ENCODE results near the gene TAS1R1.
"Not testable (repeated sequence)": the region's sequence is repeated elsewhere in the genome, so short reads cannot be mapped to it uniquely, and the experiment has no call there.

TAS1R1 gene

DNA sequence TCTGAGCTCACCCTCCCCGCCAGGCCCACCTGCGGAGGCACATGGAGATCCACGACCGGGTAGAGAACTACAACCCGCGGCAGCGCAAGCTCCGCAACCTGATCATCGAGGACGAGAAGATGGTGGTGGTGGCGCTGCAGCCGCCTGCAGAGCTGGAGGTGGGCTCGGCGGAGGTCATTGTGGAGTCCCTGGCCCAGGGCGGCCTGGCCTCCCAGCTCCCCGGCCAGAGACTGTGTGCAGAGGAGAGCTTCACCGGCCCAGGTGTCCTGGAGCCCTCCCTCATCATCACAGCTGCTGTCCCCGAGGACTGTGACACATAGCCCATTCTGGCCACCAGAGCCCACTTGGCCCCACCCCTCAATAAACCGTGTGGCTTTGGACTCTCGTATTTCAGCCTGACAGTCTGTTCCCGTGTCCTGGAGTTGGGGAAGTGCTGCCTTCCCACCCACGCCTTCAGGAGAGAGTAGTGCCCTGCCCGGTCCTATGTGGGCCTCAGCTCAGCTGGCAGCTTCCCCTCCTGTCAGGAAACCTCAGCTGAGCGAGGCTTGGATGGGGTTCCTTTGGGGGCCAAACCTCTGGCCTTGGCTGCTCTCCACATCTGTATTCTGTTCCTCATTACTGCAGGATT is 33.9 kb downstream of the TAS1R1 start:
- DNase-seq (ENCODE audit: low read depth in 2 of 2) = no peak

DNA sequence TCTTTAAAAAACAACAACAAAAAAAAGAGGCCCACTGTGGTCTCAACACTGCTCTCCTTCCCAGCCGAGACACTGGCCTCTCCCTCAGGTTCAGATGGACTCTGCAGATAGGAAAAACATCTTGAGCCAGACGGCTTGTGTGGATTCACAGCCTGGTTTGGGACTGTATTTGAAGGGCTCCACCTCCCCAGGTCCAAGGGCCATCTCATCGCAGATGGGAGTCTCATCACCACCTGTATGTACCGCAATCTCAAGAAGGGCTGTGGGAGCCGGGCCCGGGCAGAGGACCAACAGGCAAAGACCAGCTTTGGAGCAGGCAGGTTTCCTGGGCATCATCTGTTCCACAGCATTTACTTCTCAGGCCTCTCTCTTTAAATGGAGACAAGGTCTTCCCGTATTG is 34.9 kb downstream of the TAS1R1 start:
- no peak for DNase-seq (ENCODE audit: low read depth in 2 of 2)

DNA sequence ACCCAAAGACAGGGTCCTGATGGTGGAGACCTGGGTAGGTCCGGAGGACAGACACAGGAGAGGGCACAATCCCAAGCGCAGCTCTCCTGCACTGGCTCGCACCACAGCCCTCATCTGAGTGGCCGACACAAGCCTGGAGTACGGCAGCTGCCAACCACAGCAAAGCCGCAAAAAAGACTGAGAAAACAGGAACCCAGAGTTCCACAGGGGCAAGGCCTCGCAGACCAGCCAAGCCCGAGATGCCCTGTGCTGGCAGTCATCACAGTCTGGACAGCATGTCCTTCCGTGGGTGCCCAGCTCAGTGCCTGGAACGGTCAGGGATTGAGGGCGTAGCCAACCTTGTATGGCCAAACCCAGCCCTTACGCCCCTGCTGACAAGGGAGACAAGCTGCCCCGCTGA is 36.1 kb downstream of the TAS1R1 start:
- no peak for DNase-seq (ENCODE audit: low read depth in 2 of 2)

DNA sequence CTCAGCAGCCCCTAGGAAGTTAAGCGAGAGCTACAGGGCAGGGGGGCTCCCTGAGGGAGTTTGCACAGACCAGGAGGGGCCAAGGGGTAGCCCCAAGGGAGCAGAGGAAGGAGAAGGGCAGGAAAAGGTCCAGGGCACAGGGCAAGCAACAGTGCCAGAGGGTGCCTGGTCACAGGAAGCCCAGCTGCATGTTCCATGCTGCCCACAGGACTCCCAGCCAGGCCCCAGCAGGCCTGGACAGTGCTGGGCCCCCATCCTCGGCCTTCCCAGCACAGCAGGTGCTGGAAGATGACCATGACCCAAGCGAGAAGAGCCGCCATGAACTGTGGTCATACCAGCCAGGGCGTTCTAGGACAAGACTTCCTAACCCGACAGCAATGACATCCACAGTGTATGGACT is 36.5 kb downstream of the TAS1R1 start:
- no peak for DNase-seq (ENCODE audit: low read depth in 2 of 2)

DNA sequence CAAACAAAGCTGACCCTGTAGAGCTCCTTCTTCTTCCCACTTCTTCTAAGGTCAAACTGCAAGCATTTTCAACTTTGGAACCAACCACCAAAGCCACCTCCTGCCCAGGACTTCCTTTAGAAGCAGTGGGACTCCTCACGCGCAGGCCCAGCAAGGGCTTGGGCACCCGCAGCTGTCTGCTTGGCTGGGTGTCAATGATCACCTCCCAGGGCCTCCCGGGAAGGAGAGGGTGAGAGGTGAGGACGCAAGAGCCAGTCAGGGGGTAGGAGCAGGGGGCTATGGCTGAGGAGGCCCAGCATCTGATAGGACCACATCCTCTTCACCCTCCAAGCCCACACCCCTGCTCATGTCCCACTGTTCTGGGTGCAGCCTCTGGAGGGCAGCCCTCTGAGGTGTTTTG is 37.3 kb downstream of the TAS1R1 start:
- no peak for DNase-seq (ENCODE audit: low read depth in 2 of 2)

DNA sequence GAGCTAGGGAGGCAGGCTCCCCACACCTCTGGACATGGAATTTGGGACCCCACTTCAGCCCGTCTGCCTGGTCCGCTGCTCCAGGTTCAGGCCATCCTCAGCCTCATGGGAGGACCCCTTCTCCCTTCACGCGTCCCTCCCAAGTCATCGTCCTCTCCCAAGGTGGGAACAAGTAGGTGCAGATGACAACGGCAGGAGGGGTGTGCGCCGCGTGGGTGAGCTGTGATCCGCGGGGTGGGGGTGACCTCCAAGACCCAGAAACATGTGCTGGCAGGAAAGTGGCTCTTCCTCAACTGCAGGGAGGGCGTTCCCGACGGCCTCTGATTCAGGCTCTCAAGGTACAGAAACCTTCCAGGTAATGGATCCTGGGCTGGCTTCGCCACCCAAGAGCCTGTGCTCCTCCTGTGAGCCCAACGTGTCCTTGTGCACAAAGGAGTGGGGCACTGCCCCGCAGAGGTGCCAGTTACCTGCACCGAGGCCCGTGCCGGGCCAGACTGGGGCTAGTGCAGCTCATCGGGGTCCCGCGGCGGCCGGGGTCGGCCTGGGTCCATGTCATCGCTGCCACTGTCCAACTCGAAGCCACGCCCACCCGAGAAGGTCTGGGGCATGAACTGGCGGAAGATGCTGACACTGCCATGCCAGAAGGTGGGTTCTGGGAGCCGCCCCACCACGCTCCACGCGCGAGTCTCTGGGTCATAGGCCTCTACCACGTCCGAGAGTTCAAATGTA is 37.9 kb downstream of the TAS1R1 start:
- DNase-seq (ENCODE audit: low read depth in 2 of 2) = no peak

DNA sequence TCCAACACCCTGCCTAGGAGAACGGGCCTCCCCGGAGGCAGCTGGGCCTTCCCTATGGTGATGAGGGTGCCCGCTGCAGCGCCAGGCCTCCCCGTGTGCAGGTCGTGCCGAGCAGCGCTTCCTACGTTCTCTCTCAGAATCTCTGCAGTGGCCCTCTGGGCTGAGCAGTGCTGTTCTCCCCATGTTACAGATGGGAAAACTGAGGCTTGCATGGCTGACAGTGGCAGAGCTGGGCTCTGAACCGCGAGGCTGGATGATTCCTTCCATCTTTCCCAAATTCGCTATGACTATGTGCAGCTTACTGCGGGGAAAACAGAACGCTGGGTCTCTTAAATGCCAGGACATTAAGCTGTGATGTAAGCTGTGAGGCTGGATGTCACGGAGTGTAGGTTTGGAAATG is 38.7 kb downstream of the TAS1R1 start:
- DNase-seq (ENCODE audit: low read depth in 2 of 2) = no peak

DNA sequence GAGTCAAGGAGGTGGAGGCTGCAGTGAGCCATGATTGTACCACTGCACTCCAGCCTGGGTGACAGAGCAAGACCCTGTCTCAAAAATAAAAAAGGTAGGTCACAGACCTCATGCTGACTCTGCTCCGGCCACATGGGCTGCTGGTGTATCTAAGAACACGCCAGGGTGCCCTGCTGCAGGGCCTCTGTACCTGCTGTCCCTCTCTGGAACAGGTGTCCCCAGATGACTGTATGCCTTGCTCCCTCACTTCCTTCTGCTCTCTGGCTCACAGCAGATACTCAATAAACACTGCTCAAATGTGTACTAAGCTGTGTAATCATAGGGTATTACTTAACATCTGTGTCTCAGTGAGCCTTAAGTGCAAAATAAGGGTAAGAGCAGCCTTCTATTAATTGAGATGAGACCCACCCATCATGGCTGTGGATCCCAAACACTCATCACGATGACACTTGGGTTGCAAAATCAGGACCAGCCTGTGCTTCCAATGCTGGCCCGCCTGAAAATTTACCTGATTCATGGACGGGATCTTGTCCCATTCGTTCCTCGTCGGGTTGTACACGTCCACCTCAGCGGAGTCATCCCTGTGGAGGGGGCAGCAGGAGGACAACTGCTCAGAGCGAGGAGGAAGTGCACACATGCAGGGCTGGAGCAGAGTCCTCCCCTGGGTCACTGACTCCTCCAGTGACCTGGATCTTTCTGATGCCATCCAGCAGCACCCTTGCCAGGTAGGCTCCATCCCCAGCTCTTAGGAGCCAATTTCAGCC is 40.1 kb downstream of the TAS1R1 start:
- no peak for DNase-seq (ENCODE audit: low read depth in 2 of 2)

DNA sequence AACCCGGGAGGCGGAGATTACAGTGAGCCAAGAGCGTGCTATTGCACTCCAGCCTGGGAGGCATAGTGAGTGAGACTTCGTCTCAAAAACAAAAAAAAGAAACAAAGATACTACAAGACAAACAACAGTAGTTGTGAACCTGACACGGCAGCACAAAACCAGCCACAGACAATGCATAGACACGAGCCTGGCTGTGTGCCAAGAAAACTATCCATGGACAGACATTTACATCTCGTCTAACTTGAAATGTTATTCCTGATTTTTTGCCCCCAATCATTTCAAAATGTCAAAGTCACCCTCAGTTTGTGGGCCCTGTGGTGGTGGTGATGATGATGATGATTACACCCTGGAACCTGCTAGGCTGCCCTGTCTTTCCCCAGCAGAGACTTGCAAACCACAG is 41.2 kb downstream of the TAS1R1 start:
- DNase-seq (ENCODE audit: low read depth in 2 of 2) = no peak

DNA sequence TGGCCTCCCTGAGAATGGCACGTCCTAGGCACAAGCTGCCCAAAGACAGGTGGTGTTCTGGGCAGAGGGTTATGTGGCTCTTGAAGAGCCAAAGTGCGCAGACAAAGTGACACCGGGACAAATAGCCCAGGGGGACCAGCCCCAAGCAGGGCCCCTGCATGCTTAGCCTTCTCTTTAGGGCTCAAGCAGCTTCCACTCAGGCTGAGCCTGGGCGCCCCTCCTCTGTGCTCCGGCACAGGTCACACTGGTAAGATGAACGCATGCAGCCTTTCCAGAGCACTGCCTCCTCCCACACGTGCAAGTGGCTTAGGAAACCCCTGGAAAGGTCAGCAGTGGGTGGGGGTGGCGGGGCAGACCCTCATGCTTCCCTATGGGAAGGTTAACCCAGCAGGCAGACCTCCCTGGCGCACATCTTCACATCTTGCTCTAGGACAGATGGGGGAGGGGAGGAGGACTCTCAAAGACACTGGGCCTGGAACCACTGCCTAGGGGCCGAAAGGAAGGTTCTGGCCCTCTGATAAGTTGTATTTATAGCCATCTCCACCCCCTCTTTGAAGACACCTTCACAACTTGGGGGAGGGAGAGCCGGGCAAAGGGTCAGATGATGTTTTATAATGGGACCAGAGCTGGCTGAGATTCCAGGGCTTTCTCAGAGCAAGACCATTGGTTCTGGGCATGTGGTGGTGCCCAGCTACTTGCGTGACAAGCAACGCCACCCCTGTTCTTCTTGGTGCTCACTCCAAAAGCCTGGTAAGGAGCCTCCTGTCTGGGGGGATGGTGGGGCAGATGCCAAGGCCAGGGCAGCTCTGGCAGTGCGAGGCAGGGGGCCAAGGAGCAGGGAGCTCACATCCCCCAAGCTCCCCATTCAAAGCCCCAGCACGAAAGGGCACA is 42.0 kb downstream of the TAS1R1 start:
- no peak for DNase-seq (ENCODE audit: low read depth in 2 of 2)

DNA sequence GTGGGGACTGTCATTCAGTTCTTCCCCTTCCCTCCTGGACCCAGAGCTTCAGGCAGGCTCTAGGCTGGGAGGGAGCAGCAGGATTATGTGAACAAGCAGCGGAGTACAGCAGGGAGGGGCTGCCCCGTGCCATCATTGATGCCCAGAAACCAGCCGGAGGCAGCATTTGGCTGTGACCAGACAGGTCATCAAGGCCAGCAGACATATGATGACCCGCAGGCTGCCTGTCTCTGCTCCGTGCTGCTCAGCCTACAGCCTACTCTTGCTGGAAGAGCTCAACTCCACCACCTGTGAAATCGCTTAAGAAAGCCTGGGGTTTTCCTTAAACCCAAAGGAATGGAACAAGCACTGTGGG is 42.6 kb downstream of the TAS1R1 start:
- DNase-seq (ENCODE audit: low read depth in 2 of 2) = no peak

DNA sequence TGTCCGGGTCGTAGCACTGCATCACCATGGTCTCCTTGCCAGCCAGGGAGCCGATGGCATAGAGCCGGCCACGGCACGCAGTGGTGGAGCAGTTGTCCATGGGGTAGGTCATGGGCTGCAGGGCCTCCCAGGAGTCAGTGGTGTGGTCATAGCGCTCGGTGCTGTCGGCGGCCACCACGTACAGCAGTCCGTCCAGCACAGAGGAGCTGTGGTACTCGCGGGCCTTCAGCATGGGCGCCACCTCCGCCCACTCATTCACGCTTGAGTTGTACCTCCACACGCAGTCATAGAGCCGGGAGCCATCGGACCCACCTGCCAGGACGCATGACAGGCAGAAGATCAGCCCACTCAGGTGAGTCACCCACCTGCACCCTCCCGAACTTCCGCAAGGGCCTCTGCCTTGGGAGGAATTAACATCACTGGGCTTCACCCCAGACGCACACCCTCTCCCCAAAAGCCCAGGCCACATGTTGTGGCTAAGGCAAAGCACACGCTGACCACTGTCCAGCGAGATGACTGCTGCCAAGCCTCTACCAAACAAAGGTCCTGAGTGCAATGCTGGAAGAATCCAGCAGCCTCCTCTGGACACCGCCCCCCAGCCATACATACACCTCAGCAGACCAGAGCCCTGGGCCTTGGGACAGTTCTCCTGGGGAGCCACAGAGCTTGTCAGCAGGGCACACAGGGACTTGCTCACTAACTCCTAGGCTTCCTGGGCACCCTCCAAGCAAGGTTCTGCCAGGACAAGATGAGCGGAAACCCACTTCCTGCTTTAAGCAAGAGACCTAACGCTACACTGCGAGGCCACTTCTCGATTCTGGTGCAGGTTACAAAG is 44.3 kb downstream of the TAS1R1 start:
- peak; percentile 61 to 70 for DNase-seq (ENCODE audit: low read depth in 2 of 2)

DNA sequence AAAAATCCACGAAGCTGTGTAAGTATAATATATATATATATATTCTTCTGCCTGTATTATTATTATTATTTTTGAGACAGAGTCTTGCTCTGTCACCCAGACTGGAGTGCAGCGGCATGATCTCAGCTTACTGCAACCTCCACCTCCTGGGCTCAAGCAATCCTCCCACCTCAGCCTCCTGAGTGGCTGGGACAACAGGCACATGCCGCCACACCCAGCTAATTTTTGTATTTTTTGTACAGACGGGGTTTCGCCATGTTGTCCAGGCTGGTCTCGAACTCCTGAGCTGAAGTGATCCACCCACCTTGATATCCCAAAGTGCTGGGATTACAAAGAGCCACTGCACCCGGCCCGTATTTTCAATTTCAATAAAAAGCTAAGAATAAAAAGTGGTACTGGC is 44.9 kb downstream of the TAS1R1 start:
- DNase-seq (ENCODE audit: low read depth in 2 of 2) = not testable (repeated sequence)

DNA sequence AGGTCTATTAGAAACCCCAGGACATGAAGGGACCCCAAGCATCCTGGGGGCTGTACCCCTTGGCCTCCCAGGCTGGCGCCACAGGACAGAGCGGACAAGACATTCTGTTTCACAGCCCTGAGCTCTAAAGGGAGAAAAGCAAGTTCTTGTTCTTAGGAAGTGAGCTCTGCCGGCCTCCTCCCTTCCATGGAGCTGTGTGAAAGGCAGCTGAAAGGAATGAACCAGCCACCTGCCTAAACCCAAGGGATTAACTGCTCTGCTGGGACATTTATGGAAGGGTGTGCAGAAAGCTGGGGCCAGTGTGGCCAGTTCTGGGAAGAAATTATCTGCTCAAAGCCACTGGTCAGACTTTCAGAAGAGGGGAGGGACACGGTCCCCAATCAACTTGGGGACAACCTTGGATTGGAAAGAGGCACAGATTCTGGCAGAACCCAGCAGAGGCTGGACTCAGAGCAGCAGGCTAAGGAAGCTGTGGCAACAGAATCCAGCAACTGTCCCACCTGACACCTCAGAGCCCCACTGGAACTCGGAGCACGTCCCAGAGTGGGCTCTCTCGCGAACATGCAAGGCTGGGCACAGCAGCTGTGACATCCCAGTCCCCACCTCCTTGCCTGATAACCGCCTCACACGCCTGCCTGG is 45.4 kb downstream of the TAS1R1 start:
- no peak for DNase-seq (ENCODE audit: low read depth in 2 of 2)

DNA sequence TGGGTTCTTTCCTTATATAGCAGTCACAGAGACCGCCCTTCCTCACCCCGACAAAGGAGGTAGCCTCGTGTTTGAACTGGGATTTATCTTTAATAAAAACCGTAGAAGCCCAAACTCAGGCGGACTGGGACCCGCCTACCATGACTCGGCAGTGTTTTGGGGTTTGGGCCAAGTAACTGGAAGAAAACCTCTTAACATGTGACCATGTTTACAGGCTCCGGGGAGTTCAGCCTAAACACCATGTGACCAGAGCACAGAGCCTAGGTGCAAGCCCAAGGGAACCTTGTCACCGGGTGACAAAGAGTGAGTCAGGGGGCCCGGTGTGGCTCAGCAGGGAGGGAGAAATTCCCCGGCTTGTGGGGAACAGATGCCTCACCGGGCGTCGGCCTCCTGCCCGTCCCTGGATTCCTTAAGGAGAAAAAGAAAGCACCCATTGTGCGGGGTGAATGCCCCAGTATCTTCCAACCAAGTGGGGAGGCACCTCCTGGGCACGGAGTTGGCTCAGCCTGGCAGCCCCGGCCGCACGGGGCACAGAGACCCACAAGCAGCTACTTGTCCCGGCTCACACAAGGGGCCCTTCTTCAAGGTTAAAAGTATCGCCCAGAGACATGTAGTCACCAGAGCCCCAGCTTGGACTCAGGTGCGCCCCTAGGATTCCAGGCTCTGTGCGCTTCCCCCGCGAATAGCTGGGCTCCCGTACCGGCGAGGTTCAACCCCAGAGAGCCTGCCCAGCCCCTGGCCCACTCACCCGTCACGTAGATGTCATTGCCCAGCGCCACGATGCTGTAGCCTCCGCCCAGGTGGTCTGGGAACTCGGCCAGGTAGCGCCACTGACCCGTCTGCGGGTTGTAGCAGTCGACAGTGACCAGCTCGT is 46.2 kb downstream of the TAS1R1 start:
- DNase-seq (ENCODE audit: low read depth in 2 of 2) = peak; percentile 76 to 77

DNA sequence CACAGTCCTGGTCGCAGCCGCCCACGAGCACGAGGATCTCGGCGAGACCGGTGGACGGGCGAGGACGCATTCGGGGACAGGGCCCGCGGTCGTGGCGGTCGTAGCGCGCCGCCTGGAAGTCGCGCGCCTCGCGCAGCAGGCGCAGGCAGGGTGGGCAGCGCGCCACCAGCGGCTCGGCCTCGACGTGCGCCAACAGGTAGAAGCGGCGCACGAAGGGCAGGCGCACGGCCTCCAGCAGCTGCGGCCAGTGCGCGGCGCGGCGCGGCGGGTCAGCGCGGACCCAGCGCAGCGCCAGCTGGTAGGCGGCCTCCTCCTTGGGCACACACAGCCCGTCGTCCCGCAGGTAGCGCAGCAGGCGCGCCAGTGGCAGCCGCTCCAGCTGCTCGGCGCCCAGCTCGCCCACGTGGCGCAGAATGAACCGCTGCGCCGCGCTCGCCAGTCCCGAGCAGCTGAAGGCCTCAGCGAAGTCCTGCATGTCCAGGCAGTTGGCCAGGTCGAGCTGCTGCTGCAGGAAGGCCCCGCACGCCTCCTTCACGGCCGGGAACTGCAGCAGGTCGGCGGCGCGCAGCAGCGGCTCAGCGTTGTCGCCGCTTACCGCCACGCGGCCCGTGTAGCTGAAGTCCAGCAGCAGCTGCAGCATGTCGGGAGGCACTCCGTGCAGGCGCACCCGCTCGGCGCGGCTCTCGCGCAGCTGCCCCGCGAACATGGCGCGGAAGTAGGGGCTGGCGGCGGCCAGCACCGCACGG is 47.0 kb downstream of the TAS1R1 start:
- DNase-seq (ENCODE audit: low read depth in 2 of 2) = peak in 1 of 2 donors; percentile 21

DNA sequence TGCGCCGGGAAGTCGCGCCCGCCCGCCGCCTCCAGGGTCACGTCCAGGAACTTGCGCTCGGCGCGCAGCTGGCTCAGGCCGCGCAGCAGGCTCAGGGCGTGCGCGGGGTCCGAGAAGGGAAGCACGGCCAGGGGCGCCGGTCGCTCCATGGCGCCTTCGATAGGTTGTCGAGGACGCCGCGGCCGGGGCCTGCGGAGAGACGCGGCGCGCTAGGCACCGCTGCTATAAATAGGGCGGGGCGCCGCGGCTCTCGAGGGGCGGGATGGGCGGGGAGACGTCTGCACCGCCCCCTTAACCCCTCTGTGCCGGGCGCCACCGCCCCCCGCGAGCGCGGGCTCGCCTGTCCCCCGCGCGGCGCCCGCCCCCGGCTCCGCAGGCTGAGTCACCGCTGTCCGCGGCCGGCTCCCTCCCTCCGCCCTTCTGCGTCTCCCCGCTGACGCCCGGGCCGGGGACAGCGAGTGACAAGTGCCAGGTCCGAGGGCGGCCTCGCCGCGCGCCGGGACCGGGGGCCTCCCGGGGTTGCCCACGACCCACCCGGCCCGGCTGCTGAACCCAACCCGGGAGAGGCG is 47.6 kb downstream of the TAS1R1 start, which contains the start of gene KLHL21:
Gene KLHL21 (minus strand): TSS at position 201 of the 569 bp plus-strand sequence. CDS start 52 bp downstream, at position 149.
- peak; percentile 77 to 90 for DNase-seq (ENCODE audit: low read depth in 2 of 2)

DNA sequence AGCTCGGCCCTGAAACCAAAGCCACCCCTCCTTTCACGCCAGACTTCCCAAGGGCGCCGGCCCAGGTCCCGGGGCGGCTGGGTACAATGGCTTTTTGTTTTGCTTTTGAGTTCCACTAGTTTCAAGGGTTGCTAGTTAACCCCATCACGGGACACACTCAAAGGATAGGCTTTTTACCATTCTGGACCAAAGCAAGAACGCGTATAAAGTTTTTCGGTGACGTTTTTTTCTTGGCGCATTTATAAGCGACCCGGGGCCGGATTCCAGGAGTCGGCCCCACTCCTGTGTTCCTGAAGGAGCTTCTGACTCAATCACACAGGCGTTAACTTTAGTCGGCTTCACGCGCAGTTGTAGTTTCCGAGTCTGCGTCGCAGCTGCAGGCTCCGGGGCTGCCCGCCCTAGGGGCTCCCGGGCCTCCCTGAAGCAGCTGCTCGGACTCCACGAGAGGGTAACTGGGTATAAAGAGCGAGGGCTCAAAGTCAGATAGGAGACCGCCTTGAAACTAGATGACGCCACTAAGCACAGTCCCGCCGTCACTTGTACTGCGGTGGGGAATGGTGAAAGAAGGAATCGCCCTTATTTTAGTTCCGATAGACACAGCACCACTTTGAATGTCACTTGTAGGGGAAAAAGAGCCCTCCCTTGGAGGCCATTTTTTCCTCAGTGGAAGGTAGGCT is 48.3 kb downstream of the TAS1R1 start:
- peak; percentile 27 to 42 for DNase-seq (ENCODE audit: low read depth in 2 of 2)
